Measurements from ENCODE around the gene MELTF.
A peak's percentile ranks its signal among the peaks of the same experiment; 100 is the strongest.

The MELTF gene

GRCh38 chr3:196994056-196994455 lies 35.6 kb downstream of the MELTF start:
- no peak for DNase-seq (ENCODE audit: low read depth)

- DNase-seq (ENCODE audit: low read depth) = no peak
Measured at GRCh38 chr3:196992461-196993065, 37.1 kb downstream of the MELTF start.

GRCh38 chr3:196991581-196992460 lies 37.8 kb downstream of the MELTF start:
- DNase-seq (ENCODE audit: low read depth) = no peak

- DNase-seq (ENCODE audit: low read depth) = no peak
Measured at GRCh38 chr3:196990601-196991007, 39.0 kb downstream of the MELTF start.

- DNase-seq (ENCODE audit: low read depth) = no peak
Measured at GRCh38 chr3:196989721-196990262, 39.8 kb downstream of the MELTF start.

- no peak for DNase-seq (ENCODE audit: low read depth)
Measured at GRCh38 chr3:196988241-196989029, 41.2 kb downstream of the MELTF start.

GRCh38 chr3:196987022-196987421 lies 42.6 kb downstream of the MELTF start:
- DNase-seq (ENCODE audit: low read depth) = no peak

- no peak for DNase-seq (ENCODE audit: low read depth)
Measured at GRCh38 chr3:196985954-196986885, 43.4 kb downstream of the MELTF start.

GRCh38 chr3:196985298-196985697 lies 44.3 kb downstream of the MELTF start:
- DNase-seq (ENCODE audit: low read depth) = no peak

- no peak for DNase-seq (ENCODE audit: low read depth)
Measured at GRCh38 chr3:196983186-196983585, 46.4 kb downstream of the MELTF start.

GRCh38 chr3:196981657-196982056 lies 48.0 kb downstream of the MELTF start:
- no peak for DNase-seq (ENCODE audit: low read depth)

- peak; percentile 98 for DNase-seq (ENCODE audit: low read depth)
Measured at GRCh38 chr3:196979545-196979944, 50.1 kb downstream of the MELTF start.

GRCh38 chr3:196976941-196977340 lies 52.7 kb downstream of the MELTF start:
- DNase-seq (ENCODE audit: low read depth) = no peak

GRCh38 chr3:196975349-196975748 lies 54.3 kb downstream of the MELTF start:
- no peak for DNase-seq (ENCODE audit: low read depth)

- no peak for DNase-seq (ENCODE audit: low read depth)
Measured at GRCh38 chr3:196974661-196975060, 55.0 kb downstream of the MELTF start.

GRCh38 chr3:196971094-196971698 lies 58.4 kb downstream of the MELTF start:
- DNase-seq (ENCODE audit: low read depth) = peak; percentile 40

- DNase-seq (ENCODE audit: low read depth) = no peak
Measured at GRCh38 chr3:196970547-196971093, 59.0 kb downstream of the MELTF start.

GRCh38 chr3:196969660-196970546 lies 59.7 kb downstream of the MELTF start:
- no peak for DNase-seq (ENCODE audit: low read depth)

GRCh38 chr3:196969134-196969659 lies 60.4 kb downstream of the MELTF start:
- no peak for DNase-seq (ENCODE audit: low read depth)
